MM.1S (cell line): ENCODE data around the gene CADM2.

ENCODE experiments used
- DNase-seq: peaks from one replicate; pipeline ENCODE4 v3.0.0-alpha.2; 2015
- H2AFZ ChIP-seq: fragments of 300-600 bp; sonication (generic); 2 replicates; pipeline ENCODE4 v1.6.0; 2016; ENCODE audit warnings: antibody characterized with exemption, low read length
- H3F3A ChIP-seq: fragments of 300-600 bp; sonication (generic); 2 replicates; pipeline ENCODE4 v1.6.1; 2016; ENCODE audit warnings: mild to moderate bottlenecking, antibody characterized with exemption, low read length, moderate library complexity, mixed read lengths; ENCODE audit not compliant: insufficient read depth
- H3K27ac ChIP-seq: fragments of 300-600 bp; sonication (generic); 2 replicates; pipeline ENCODE4 v1.5.1; 2016; ENCODE audit warnings: mild to moderate bottlenecking, low read length
- H3K27me3 ChIP-seq: fragments of 300-600 bp; sonication (generic); replicated peaks from 2 replicates; pipeline ENCODE4 v1.6.0; 2016; ENCODE audit warnings: low read length; ENCODE audit not compliant: insufficient read depth
- H3K36me3 ChIP-seq: fragments of 300-600 bp; sonication (generic); replicated peaks from 2 replicates; pipeline ENCODE4 v1.6.1; 2016; ENCODE audit warnings: mild to moderate bottlenecking, low read length, mixed read lengths; ENCODE audit not compliant: insufficient read depth
- H3K4me1 ChIP-seq: fragments of 300-600 bp; sonication (generic); 2 replicates; pipeline ENCODE4 v1.6.1; 2016; ENCODE audit warnings: low read length, mixed read lengths
- H3K4me2 ChIP-seq: fragments of 300-600 bp; sonication (generic); 2 replicates; pipeline ENCODE4 v1.6.0; 2016; ENCODE audit warnings: low read depth, low read length
- H3K4me3 ChIP-seq: fragments of 300-600 bp; sonication (generic); 2 replicates; pipeline ENCODE4 v1.5.1; 2016; ENCODE audit warnings: low read length, mixed read lengths
- H3K79me2 ChIP-seq: fragments of 300-600 bp; sonication (generic); 2 replicates; pipeline ENCODE4 v1.6.1; 2016; ENCODE audit warnings: mixed run types, low read length, mixed read lengths
- H3K9ac ChIP-seq: fragments of 300-600 bp; sonication (generic); 2 replicates; pipeline ENCODE4 v1.6.1; 2016; ENCODE audit warnings: low read length, mixed read lengths
- H3K9me2 ChIP-seq: fragments of 300-600 bp; sonication (generic); replicated peaks from 2 replicates; pipeline ENCODE4 v1.6.1; 2016; ENCODE audit warnings: mild to moderate bottlenecking, low read length, mixed read lengths; ENCODE audit not compliant: insufficient read depth
- H3K9me3 ChIP-seq: fragments of 300-600 bp; sonication (generic); replicated peaks from 2 replicates; pipeline ENCODE4 v1.6.1; 2016; ENCODE audit warnings: mild to moderate bottlenecking, low read length, mixed read lengths; ENCODE audit not compliant: insufficient read depth
- H4K20me1 ChIP-seq: fragments of 300-600 bp; sonication (generic); 2 replicates; pipeline ENCODE4 v1.6.1; 2016; ENCODE audit warnings: mild to moderate bottlenecking, low read length, moderate library complexity, mixed read lengths; ENCODE audit not compliant: insufficient read depth
- EZH2 ChIP-seq: fragments of 300-600 bp; sonication (generic); optimal IDR thresholded peaks from 2 replicates; pipeline ENCODE3; 2017; ENCODE audit warnings: low read depth, mild to moderate bottlenecking, antibody characterized with exemption, low read length, mixed read lengths
- EZH2phosphoT487 ChIP-seq: fragments of 300-600 bp; sonication (generic); IDR thresholded peaks from 2 replicates; pipeline ENCODE4 v1.6.1; 2018; ENCODE audit warnings: antibody characterized with exemption, low read length
- TF ChIP-seq, protein P1 (sequence below): fragments of 300-600 bp; sonication (generic); IDR thresholded peaks from 2 replicates; pipeline ENCODE4 v1.5.1; 2016; ENCODE audit warnings: antibody characterized with exemption, low read length, mixed read lengths

The CADM2 gene

DNA sequence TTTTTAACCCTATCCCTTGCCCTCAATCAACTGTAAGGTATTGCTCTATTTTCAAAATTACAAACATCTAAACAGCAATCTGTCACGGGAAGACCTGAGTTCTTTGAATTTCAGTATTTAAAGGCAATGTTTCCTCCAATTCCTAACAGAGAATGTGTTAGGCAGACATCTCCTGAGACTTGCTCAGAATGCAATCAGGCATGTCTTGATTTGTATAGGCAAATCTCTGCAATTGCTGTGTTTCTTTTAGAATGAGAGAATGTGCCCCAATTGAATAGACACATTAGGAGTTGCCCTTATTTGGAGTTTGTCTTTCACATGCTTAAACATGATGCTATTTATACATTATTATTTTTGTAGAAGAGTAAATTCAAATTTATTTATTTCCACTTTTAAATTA is 205.6 kb downstream of the CADM2 start:
- Histone ChIP-seq H3K27ac (no peak overlapping the region), H2AFZ (no peak overlapping the region)
- no peak for DNase-seq

DNA sequence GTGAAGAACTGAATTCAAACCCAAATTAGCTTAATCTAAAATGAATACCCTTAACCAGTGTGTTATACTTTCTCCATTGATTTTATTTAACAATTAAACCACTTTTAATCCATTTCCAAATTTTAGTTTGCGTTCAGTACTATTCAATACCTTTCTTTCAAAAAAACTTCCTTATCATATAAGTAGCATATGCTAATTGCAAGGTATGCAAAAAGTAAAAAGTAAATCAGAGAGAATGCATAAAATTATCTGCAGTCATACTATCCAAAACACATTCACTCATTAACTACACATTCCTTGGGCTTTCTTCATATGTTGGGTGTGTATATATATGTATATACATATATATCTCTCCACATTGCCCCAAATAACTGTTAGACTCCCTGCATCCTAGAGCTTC is 208.8 kb downstream of the CADM2 start:
- H3K27me3 ChIP-seq, result no peaks in the 10 kb centered on the region
- no peaks in the 10 kb centered on the region for H3K9me2 ChIP-seq
- H2AFZ ChIP-seq, result no peak overlapping the region
- H3K9ac ChIP-seq, result no peak overlapping the region
- no peaks in the 10 kb centered on the region for H3K9me3 ChIP-seq
- no peaks in the 10 kb centered on the region for H3K36me3 ChIP-seq
- H3F3A ChIP-seq, result no peaks in the 10 kb centered on the region
- 0 out of 2 replicates have a peak, but pooled peaks cover 3% of the 10 kb centered on the region for H3K4me1 ChIP-seq
- no peak overlapping the region for H3K27ac ChIP-seq
- TF ChIP-seq EZH2phosphoT487 (no peak), EZH2 (no peak)
- TF ChIP-seq, protein P1, sequence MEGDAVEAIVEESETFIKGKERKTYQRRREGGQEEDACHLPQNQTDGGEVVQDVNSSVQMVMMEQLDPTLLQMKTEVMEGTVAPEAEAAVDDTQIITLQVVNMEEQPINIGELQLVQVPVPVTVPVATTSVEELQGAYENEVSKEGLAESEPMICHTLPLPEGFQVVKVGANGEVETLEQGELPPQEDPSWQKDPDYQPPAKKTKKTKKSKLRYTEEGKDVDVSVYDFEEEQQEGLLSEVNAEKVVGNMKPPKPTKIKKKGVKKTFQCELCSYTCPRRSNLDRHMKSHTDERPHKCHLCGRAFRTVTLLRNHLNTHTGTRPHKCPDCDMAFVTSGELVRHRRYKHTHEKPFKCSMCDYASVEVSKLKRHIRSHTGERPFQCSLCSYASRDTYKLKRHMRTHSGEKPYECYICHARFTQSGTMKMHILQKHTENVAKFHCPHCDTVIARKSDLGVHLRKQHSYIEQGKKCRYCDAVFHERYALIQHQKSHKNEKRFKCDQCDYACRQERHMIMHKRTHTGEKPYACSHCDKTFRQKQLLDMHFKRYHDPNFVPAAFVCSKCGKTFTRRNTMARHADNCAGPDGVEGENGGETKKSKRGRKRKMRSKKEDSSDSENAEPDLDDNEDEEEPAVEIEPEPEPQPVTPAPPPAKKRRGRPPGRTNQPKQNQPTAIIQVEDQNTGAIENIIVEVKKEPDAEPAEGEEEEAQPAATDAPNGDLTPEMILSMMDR, result no peak
- no peak overlapping the region for H3K4me3 ChIP-seq
- DNase-seq, result no peak
- no peaks in the 10 kb centered on the region for H4K20me1 ChIP-seq
- no peak overlapping the region for H3K4me2 ChIP-seq
- H3K79me2 ChIP-seq, result no peaks in the 10 kb centered on the region

More for the DNA sequence above, 205.6 kb downstream of the CADM2 start:
- H3K4me3 ChIP-seq, result no peak overlapping the region
- no peaks in the 10 kb centered on the region for H3K36me3 ChIP-seq
- no peaks in the 10 kb centered on the region for H3K9me2 ChIP-seq
- H3K27me3 ChIP-seq, result no peaks in the 10 kb centered on the region
- H4K20me1 ChIP-seq, result no peaks in the 10 kb centered on the region
- H3K4me2 ChIP-seq, result no peak overlapping the region
- no peaks in the 10 kb centered on the region for H3F3A ChIP-seq
- TF ChIP-seq EZH2phosphoT487, result no peak
- TF ChIP-seq, protein P1, result no peak
- no peak for TF ChIP-seq EZH2
- H3K9ac ChIP-seq, result no peak overlapping the region
- no peaks in the 10 kb centered on the region for H3K4me1 ChIP-seq
- no peaks in the 10 kb centered on the region for H3K79me2 ChIP-seq
- H3K9me3 ChIP-seq, result no peaks in the 10 kb centered on the region

DNA sequence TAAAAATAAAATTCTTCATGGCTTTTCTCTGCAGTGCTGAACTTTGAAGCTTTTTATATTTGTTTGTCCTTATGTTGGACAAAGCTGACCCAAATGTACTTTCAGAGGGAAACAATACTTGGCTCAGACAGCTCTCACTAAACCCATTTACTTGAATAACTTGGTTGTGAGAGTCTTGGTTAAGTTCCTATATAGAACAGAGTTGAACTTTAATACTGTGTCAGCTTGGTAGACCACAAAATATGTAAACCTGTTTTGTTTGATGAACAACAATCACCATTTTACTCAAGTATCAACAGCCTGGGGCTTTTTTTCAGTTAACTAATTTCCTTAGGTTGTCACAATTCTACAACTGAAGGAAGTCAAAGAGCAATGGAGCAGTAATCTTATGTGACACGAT is 211.9 kb downstream of the CADM2 start:
- Histone ChIP-seq H4K20me1 (no peaks in the 10 kb centered on the region), H3K4me1 (0 out of 2 replicates have a peak, but pooled peaks cover 3% of the 10 kb centered on the region), H3K4me3 (no peak overlapping the region), H3K79me2 (no peaks in the 10 kb centered on the region), H3K9me2 (no peaks in the 10 kb centered on the region), H2AFZ (no peak overlapping the region), H3K36me3 (no peaks in the 10 kb centered on the region), H3F3A (no peaks in the 10 kb centered on the region), H3K4me2 (no peak overlapping the region), H3K27me3 (no peaks in the 10 kb centered on the region), H3K9me3 (no peaks in the 10 kb centered on the region), H3K9ac (no peak overlapping the region), H3K27ac (no peak overlapping the region)
- DNase-seq, result no peak
- TF ChIP-seq EZH2 (no peak), EZH2phosphoT487 (no peak)

DNA sequence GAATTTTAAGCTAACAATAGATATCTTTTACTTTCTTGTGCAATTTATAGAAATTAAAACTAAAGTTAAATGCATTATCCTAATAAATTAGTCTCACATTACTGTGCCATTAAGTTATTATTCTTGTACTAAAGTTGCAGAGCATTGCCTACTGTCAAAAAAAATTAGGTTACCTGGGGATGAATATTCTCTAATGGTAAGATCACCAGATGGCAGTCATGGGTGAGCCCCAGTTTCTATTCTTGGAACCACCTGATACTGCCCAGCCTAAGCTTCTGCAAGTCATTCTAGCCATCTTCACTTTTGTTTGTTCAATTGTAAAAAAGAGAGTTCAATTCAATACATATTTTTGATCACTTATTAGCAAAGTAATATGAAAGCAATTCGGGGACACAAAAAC is 213.2 kb downstream of the CADM2 start:
- 0 out of 2 replicates have a peak, but pooled peaks cover 3% of the 10 kb centered on the region for H3K4me1 ChIP-seq
- TF ChIP-seq EZH2phosphoT487, result no peak
- TF ChIP-seq, protein P1, result peak; percentile 26
- TF ChIP-seq EZH2, result no peak
- H3K79me2 ChIP-seq, result no peaks in the 10 kb centered on the region
- H3K9me3 ChIP-seq, result no peaks in the 10 kb centered on the region
- H2AFZ ChIP-seq, result peak overlapping the region; percentile 2; the same call in 1 of the 2 replicates
- H3F3A ChIP-seq, result no peaks in the 10 kb centered on the region
- 0 out of 2 replicates have a peak overlapping the region, but pooled peaks have one; percentile 1 for H3K27ac ChIP-seq
- H3K27me3 ChIP-seq, result no peaks in the 10 kb centered on the region
- H3K9me2 ChIP-seq, result no peaks in the 10 kb centered on the region
- no peak overlapping the region for H3K4me3 ChIP-seq
- H3K36me3 ChIP-seq, result no peaks in the 10 kb centered on the region
- peak overlapping the region; percentile 14; the same call in 1 of the 2 replicates for H3K4me2 ChIP-seq
- no peak overlapping the region for H3K9ac ChIP-seq
- H4K20me1 ChIP-seq, result no peaks in the 10 kb centered on the region
- DNase-seq, result peak; percentile 73
